Liver (tissue), 9 donors: ENCODE measurements around the gene TTYH2. TPM values are rescaled to one million over a fixed set of nuclear protein-coding genes. Genes with fewer than 3 reads are reported as not detected.

ENCODE experiments used
- DNase-seq: peaks from one replicate; pipeline ENCODE4 v3.0.0-alpha.2; 2017; ENCODE audit warnings: low spot score
- H3K27ac ChIP-seq, 2 donors: one replicate each; pipeline ENCODE4 v1.7.0; 2013; ENCODE audit warnings: inconsistent platforms in 2 of 2, low read length in 2 of 2, control low read depth in 1 of 2, low read depth in 1 of 2, mild to moderate bottlenecking in 1 of 2
- H3K27me3 ChIP-seq, 4 donors: one replicate each; pipeline versions ENCODE4 v1.6.1 to v1.7.0; 2013; ENCODE audit warnings: low read length in 3 of 4, inconsistent platforms in 1 of 4, mild to moderate bottlenecking in 1 of 4, moderate library complexity in 1 of 4; ENCODE audit not compliant: control insufficient read depth in 4 of 4, insufficient read depth in 4 of 4
- H3K36me3 ChIP-seq, 4 donors: one replicate each; pipeline versions ENCODE4 v1.6.1 to v1.7.0; 2013; ENCODE audit warnings: low read length in 3 of 4, mild to moderate bottlenecking in 3 of 4, low read depth in 1 of 4, moderate library complexity in 1 of 4; ENCODE audit not compliant: control insufficient read depth in 4 of 4, insufficient read depth in 3 of 4
- H3K4me1 ChIP-seq, 4 donors: one replicate each; pipeline versions ENCODE4 v1.6.1 to v1.7.0; 2013; ENCODE audit warnings: low read length in 3 of 4, mild to moderate bottlenecking in 3 of 4, moderate library complexity in 1 of 4; ENCODE audit not compliant: control insufficient read depth in 4 of 4, insufficient read depth in 4 of 4
- H3K4me3 ChIP-seq, 3 donors: one replicate each; pipeline versions ENCODE4 v1.6.1 to v1.7.0; 2013; ENCODE audit warnings: low read length in 3 of 3, control low read depth in 1 of 3, low read depth in 1 of 3, mild to moderate bottlenecking in 1 of 3
- H3K9ac ChIP-seq, 2 donors: one replicate each; pipeline ENCODE4 v1.7.0; 2013; ENCODE audit warnings: low read length in 2 of 2, mild to moderate bottlenecking in 2 of 2, moderate library complexity in 2 of 2, control low read depth in 1 of 2, low read depth in 1 of 2
- H3K9me3 ChIP-seq, 4 donors: one replicate each; pipeline versions ENCODE4 v1.6.1 to v1.7.0; 2013; ENCODE audit warnings: low read length in 3 of 4; ENCODE audit not compliant: control insufficient read depth in 4 of 4
- CTCF ChIP-seq: fragments of 150-350 bp; IDR thresholded peaks from 2 replicates; pipeline ENCODE4 v1.5.1; 2017; ENCODE audit warnings: improper control_type of control experiment, low read depth, low read length; ENCODE audit not compliant: missing input control
- FOXA1 ChIP-seq: IDR thresholded peaks from 2 replicates; pipeline ENCODE4 v1.6.1; 2016; ENCODE audit warnings: antibody characterized with exemption
- FOXA2 ChIP-seq: IDR thresholded peaks from 2 replicates; pipeline ENCODE4 v1.6.1; 2016; ENCODE audit warnings: antibody characterized with exemption
- GABPA ChIP-seq, 2 donors: IDR thresholded peaks in 1 of 2; conservative IDR thresholded peaks in 1 of 2; 2 replicates each; pipeline ENCODE4 v1.6.1; 2016; ENCODE audit warnings: antibody characterized with exemption in 2 of 2, mild to moderate bottlenecking in 1 of 2, moderate library complexity in 1 of 2
- HNF4A ChIP-seq, 2 donors: conservative IDR thresholded peaks; 2 replicates each; pipeline ENCODE4 v1.6.1; 2016; ENCODE audit warnings: antibody characterized with exemption in 2 of 2, mild to moderate bottlenecking in 2 of 2
- HNF4G ChIP-seq: IDR thresholded peaks from 2 replicates; pipeline ENCODE4 v1.6.1; 2016; ENCODE audit warnings: antibody characterized with exemption
- JUND ChIP-seq, 2 donors: IDR thresholded peaks; 2 replicates each; pipeline ENCODE4 v1.6.1; 2016; ENCODE audit warnings: antibody characterized with exemption in 2 of 2
- MAX ChIP-seq: IDR thresholded peaks from 2 replicates; pipeline ENCODE4 v1.6.1; 2016; ENCODE audit warnings: antibody characterized with exemption
- NR2F2 ChIP-seq: IDR thresholded peaks from 2 replicates; pipeline ENCODE4 v1.6.1; 2016; ENCODE audit warnings: antibody characterized with exemption
- RAD21 ChIP-seq, 2 donors: IDR thresholded peaks; 2 replicates each; pipeline ENCODE4 v1.6.1; 2016; ENCODE audit warnings: antibody characterized with exemption in 2 of 2, mild to moderate bottlenecking in 2 of 2
- REST ChIP-seq: IDR thresholded peaks from 2 replicates; pipeline ENCODE4 v1.6.1; 2016; ENCODE audit warnings: antibody characterized with exemption, mild to moderate bottlenecking
- RXRA ChIP-seq, 2 donors: IDR thresholded peaks; 2 replicates each; pipeline ENCODE4 v1.6.1; 2017 to 2018; ENCODE audit warnings: antibody characterized with exemption in 2 of 2, mild to moderate bottlenecking in 1 of 2
- SP1 ChIP-seq: IDR thresholded peaks from 2 replicates; pipeline ENCODE4 v1.6.1; 2018; ENCODE audit warnings: antibody characterized with exemption, mild to moderate bottlenecking
- TAF1 ChIP-seq: conservative IDR thresholded peaks from 2 replicates; pipeline ENCODE4 v1.6.1; 2016; ENCODE audit warnings: antibody characterized with exemption, mild to moderate bottlenecking
- YY1 ChIP-seq: IDR thresholded peaks from 2 replicates; pipeline ENCODE4 v1.6.1; 2016; ENCODE audit warnings: antibody characterized with exemption, mild to moderate bottlenecking
- ZBTB33 ChIP-seq: IDR thresholded peaks from 2 replicates; pipeline ENCODE4 v1.6.1; 2016; ENCODE audit warnings: antibody characterized with exemption
- WGBS: extraction: QIAGEN DNeasy Blood & Tissue Kit; methylation state at CpG from one replicate; pipeline ENCODE4 v1.1.7; 2013; 5-methylcytosine and 5-hydroxymethylcytosine counted together
- polyA plus RNA-seq, 2 donors: library from polyadenylated mRNA; stranded (reverse) in 1 of 2; unstranded in 1 of 2; fragments of 200-250 nt in 1 of 2; fragments of >200 nt in 1 of 2; fragmentation: Nextera tagmentation in 1 of 2; extraction: Ambion mirVana in 1 of 2; gene quantifications; one replicate each; pipeline versions ENCODE4 v1.2.1 to v1.2.3, GENCODE V29; 2013 to 2015
- total RNA-seq, 2 donors: library from RNA; depleted of rRNA; stranded (reverse); fragments of >200 nt; gene quantifications; one replicate each; pipeline ENCODE4 v1.2.3, GENCODE V29; 2014
- donor health status: healthy.
- donor health status: healthy.
- donor health status: healthy.
- donor health status: healthy.
- donor health status: healthy.

TTYH2 gene
- total and polyA plus RNA-seq, 4 donors: 0.40 to 2.4 (median 0.99) TPM

- TF ChIP-seq REST: no peak
Measured at GRCh38 chr17:74245871-74246270, 32.5 kb downstream of the TTYH2 start (continued).

GRCh38 chr17:74249590-74250270, 36.4 kb downstream of the TTYH2 start:
- WGBS: 79% methylated on average over 17 of the region's 17 CpGs
- Histone ChIP-seq H3K9ac (no peak overlapping the region), H3K4me1 (no peaks in the 10 kb centered on the region), H3K27me3 (no peaks in the 10 kb centered on the region), H3K27ac (no peak overlapping the region), H3K4me3 (no peak overlapping the region), H3K9me3 (no peaks in the 10 kb centered on the region), H3K36me3 (no peaks in the 10 kb centered on the region)
- no peak for DNase-seq
- TF ChIP-seq CTCF (no peak), MAX (no peak), NR2F2 (no peak), FOXA1 (no peak), RAD21 (IDR thresholded peaks at IDR 0.05) (no peak), HNF4G (no peak), YY1 (no peak), JUND (IDR thresholded peaks at IDR 0.05) (no peak), REST (no peak), SP1 (no peak), HNF4A (conservative IDR thresholded peaks at IDR 0.05) (no peak), RXRA (IDR thresholded peaks at IDR 0.05) (no peak), TAF1 (no peak), ZBTB33 (no peak), GABPA (IDR thresholded peaks at IDR 0.05 in 1 of 2, conservative IDR thresholded peaks at IDR 0.05 in 1 of 2) (no peak), FOXA2 (no peak)
